CD14-positive monocyte (primary cell): ENCODE results near the gene COMT. TPM values are rescaled to one million over a fixed set of nuclear protein-coding genes. Genes with fewer than 3 reads are reported as not detected.

ENCODE experiments used
- DNase-seq, 3 donors: peaks; one replicate each; pipeline ENCODE4 v3.0.0-alpha.2; 2011 to 2022
- H2AFZ ChIP-seq: 2 replicates; pipeline ENCODE4 v1.6.0; 2012; ENCODE audit warnings: mild to moderate bottlenecking, low read depth, low read length, inconsistent platforms; ENCODE audit not compliant: insufficient read depth, poor library complexity, severe bottlenecking
- H3K27ac ChIP-seq, 2 donors: 1 replicate in 1 of 2; 2 replicates in 1 of 2; pipeline ENCODE4 v1.5.1; 2012 to 2013; ENCODE audit warnings: low read length in 2 of 2, control low read depth in 1 of 2, inconsistent platforms in 1 of 2, low read depth in 1 of 2, mild to moderate bottlenecking in 1 of 2
- H3K27me3 ChIP-seq, 2 donors: one replicate each; pipeline versions ENCODE4 v1.6.0 to v1.6.1; 2011 to 2013; ENCODE audit warnings: low read length in 2 of 2; ENCODE audit not compliant: control insufficient read depth in 2 of 2, insufficient read depth in 2 of 2
- H3K36me3 ChIP-seq, 2 donors: replicated peaks in 1 of 2; 1 replicate in 1 of 2; 2 replicates in 1 of 2; pipeline versions ENCODE4 v1.5.1 to v1.6.1; 2012 to 2013; ENCODE audit warnings: low read length in 2 of 2, control low read depth in 1 of 2, inconsistent platforms in 1 of 2, mild to moderate bottlenecking in 1 of 2; ENCODE audit not compliant: insufficient read depth in 2 of 2, control insufficient read depth in 1 of 2
- H3K4me1 ChIP-seq, 2 donors: 1 replicate in 1 of 2; 2 replicates in 1 of 2; pipeline versions ENCODE4 v1.5.1 to v1.6.1; 2012 to 2013; ENCODE audit warnings: low read length in 2 of 2, control low read depth in 1 of 2, inconsistent platforms in 1 of 2, mild to moderate bottlenecking in 1 of 2, moderate library complexity in 1 of 2; ENCODE audit not compliant: insufficient read depth in 2 of 2, control insufficient read depth in 1 of 2
- H3K4me2 ChIP-seq: replicated peaks from 2 replicates; pipeline ENCODE3; 2012; ENCODE audit warnings: low read length, moderate library complexity, mild to moderate bottlenecking; ENCODE audit not compliant: poor library complexity, severe bottlenecking; ENCODE audit errors: extremely low read depth
- H3K4me3 ChIP-seq, 3 experiments: fragments of 200-600 bp in 1 of 3; sonication (generic) in 1 of 3; replicated peaks in 1 of 3; 1 replicate in 2 of 3; 2 replicates in 1 of 3; pipeline ENCODE4 v1.5.1; 2011 to 2013; ENCODE audit warnings: low read length in 3 of 3, mild to moderate bottlenecking in 3 of 3, control low read depth in 2 of 3, low read depth in 2 of 3, inconsistent platforms in 1 of 3, moderate library complexity in 1 of 3
- H3K79me2 ChIP-seq: 2 replicates; pipeline ENCODE4 v1.6.0; 2012; ENCODE audit warnings: mild to moderate bottlenecking, control low read depth, inconsistent platforms, low read length, moderate library complexity; ENCODE audit not compliant: insufficient read depth
- H3K9ac ChIP-seq: 2 replicates; pipeline ENCODE4 v1.6.0; 2017; ENCODE audit warnings: low read length, mild to moderate bottlenecking; ENCODE audit not compliant: insufficient read depth, poor library complexity, severe bottlenecking
- H3K9me3 ChIP-seq, 2 donors: replicated peaks in 1 of 2; 1 replicate in 1 of 2; 2 replicates in 1 of 2; pipeline versions ENCODE4 v1.5.1 to v1.6.1; 2012 to 2013; ENCODE audit warnings: low read length in 2 of 2, control low read depth in 1 of 2; ENCODE audit not compliant: control insufficient read depth in 1 of 2, insufficient read depth in 1 of 2
- H4K20me1 ChIP-seq: 2 replicates; pipeline ENCODE4 v1.6.0; 2012; ENCODE audit warnings: mild to moderate bottlenecking, low read length, control low read depth, moderate library complexity; ENCODE audit not compliant: insufficient read depth
- H3K27ac Mint-ChIP-seq, 7 donors: one replicate each; pipeline ENCODE4 v1.8.0; 2020; ENCODE audit warnings: mild to moderate bottlenecking in 7 of 7, mixed read lengths in 7 of 7, moderate library complexity in 6 of 7, inconsistent platforms in 2 of 7
- H3K27me3 Mint-ChIP-seq, 3 donors: one replicate each; pipeline ENCODE4 v1.8.0; 2021 to 2022; ENCODE audit warnings: low read depth in 3 of 3, mild to moderate bottlenecking in 3 of 3, mixed read lengths in 3 of 3, moderate library complexity in 3 of 3, inconsistent platforms in 1 of 3
- H3K36me3 Mint-ChIP-seq, 2 donors: one replicate each; pipeline ENCODE4 v1.8.0; 2020; ENCODE audit warnings: mixed read lengths in 2 of 2, inconsistent platforms in 1 of 2, mild to moderate bottlenecking in 1 of 2
- H3K4me1 Mint-ChIP-seq: one replicate; pipeline ENCODE4 v1.8.0; 2020; ENCODE audit warnings: mild to moderate bottlenecking, mixed read lengths
- H3K4me3 Mint-ChIP-seq, 2 donors: one replicate each; pipeline ENCODE4 v1.8.0; 2020; ENCODE audit warnings: mild to moderate bottlenecking in 2 of 2, mixed read lengths in 2 of 2, moderate library complexity in 1 of 2
- H3K9me3 Mint-ChIP-seq, 7 donors: one replicate each; pipeline ENCODE4 v1.8.0; 2020 to 2022; ENCODE audit warnings: mixed read lengths in 7 of 7, mild to moderate bottlenecking in 6 of 7, moderate library complexity in 6 of 7, inconsistent platforms in 2 of 7
- WGBS: methylation state at CpG from one replicate; pipeline ENCODE4 v1.1.5; 2013; ENCODE audit warnings: missing lambda C conversion rate; ENCODE audit not compliant: insufficient coverage; 5-methylcytosine and 5-hydroxymethylcytosine counted together
- intact Hi-C, 2 donors: fragments of 100-400 bp; cut with micrococcal nuclease; formaldehyde crosslinking; loops; one replicate each; pipeline versions ENCODE4 v1.15.0 to v1.15.1; 2023
- polyA plus RNA-seq, 3 donors: library from polyadenylated mRNA; depleted of rRNA in 1 of 3; unstranded in 2 of 3; stranded (reverse) in 1 of 3; fragments of 300-500 nt in 2 of 3; fragments of >200 nt in 1 of 3; fragmentation: Illumina TruSeq in 2 of 3; gene quantifications; 1 replicate in 2 of 3; 2 replicates in 1 of 3; pipeline ENCODE4 v1.2.3, GENCODE V29; 2012 to 2021
- TF ChIP-seq, protein P1 (sequence below): fragments of 200-600 bp; IDR thresholded peaks from one replicate; pipeline ENCODE4 v1.8.0; 2022; ENCODE audit warnings: antibody characterized with exemption, mild to moderate bottlenecking

COMT gene
- polyA plus RNA-seq, 3 donors: 314 to 400 (median 329) TPM

DNA sequence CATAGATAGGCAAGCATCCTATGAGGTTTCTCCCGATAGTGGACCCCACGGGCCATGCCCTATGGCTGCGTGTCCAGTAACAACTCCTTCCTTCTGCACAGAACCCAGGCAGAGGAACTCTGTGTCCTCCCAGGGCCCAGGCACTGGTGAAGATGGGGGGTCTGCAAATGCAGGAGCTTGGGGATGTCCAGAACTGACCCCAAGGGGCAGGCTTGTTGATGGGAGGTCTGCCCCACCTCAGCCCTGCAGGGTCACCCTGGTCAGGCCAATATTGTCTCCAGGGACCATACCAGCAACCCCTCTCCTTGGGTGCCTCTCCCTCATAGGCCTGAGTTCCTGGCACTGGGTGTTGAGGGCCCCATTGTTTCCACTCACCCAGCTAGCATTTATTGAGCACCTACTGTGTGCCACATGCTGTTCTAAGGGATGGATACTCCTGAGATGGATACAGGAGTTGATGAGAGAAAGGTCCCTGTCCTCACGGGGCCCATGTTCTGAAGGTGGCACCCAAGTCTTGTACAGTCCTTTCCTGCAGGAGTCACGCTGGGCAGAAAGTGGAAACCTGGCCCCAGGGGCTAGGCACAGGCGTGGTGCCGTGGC lies 26.4 kb downstream of the COMT start:
- Histone ChIP-seq H3K4me2 (no peak overlapping the region), H3K79me2 (no peaks in the 10 kb centered on the region), H3K36me3 (peaks cover 49 to 58% of the 10 kb centered on the region in 2 donors), H3K27ac (no peak overlapping the region), H3K9ac (no peak overlapping the region), H3K9me3 (no peaks in the 10 kb centered on the region), H4K20me1 (peaks cover 34% of the 10 kb centered on the region), H3K4me1 (no peaks in the 10 kb centered on the region), H3K27me3 (no peaks in the 10 kb centered on the region), H2AFZ (no peak overlapping the region), H3K4me3 (no peak overlapping the region)
- no peak for DNase-seq
- TF ChIP-seq, protein P1, sequence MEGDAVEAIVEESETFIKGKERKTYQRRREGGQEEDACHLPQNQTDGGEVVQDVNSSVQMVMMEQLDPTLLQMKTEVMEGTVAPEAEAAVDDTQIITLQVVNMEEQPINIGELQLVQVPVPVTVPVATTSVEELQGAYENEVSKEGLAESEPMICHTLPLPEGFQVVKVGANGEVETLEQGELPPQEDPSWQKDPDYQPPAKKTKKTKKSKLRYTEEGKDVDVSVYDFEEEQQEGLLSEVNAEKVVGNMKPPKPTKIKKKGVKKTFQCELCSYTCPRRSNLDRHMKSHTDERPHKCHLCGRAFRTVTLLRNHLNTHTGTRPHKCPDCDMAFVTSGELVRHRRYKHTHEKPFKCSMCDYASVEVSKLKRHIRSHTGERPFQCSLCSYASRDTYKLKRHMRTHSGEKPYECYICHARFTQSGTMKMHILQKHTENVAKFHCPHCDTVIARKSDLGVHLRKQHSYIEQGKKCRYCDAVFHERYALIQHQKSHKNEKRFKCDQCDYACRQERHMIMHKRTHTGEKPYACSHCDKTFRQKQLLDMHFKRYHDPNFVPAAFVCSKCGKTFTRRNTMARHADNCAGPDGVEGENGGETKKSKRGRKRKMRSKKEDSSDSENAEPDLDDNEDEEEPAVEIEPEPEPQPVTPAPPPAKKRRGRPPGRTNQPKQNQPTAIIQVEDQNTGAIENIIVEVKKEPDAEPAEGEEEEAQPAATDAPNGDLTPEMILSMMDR: no peak
- H3K9me3 Mint-ChIP-seq: no peaks in the 10 kb centered on the region
- H3K4me1 Mint-ChIP-seq: peaks cover 8% of the 10 kb centered on the region
- peak overlapping the region in 1 of 7 donors; percentile 1 for H3K27ac Mint-ChIP-seq
- 96% methylated on average over 6 of the region's 7 CpGs for WGBS
- peaks cover 0 to 3% (median 2%) of the 10 kb centered on the region in 3 donors for H3K27me3 Mint-ChIP-seq
- intact Hi-C loops: no loop called here
- H3K36me3 Mint-ChIP-seq: peaks cover 41 to 64% of the 10 kb centered on the region in 2 donors
- no peak overlapping the region for H3K4me3 Mint-ChIP-seq

DNA sequence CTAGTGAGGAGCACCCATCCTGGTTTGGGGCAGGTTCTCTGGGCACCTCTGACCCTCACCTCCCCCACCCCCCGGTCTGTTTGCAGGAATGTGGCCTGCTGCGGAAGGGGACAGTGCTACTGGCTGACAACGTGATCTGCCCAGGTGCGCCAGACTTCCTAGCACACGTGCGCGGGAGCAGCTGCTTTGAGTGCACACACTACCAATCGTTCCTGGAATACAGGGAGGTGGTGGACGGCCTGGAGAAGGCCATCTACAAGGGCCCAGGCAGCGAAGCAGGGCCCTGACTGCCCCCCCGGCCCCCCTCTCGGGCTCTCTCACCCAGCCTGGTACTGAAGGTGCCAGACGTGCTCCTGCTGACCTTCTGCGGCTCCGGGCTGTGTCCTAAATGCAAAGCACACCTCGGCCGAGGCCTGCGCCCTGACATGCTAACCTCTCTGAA lies 26.9 kb downstream of the COMT start:
- no peaks in the 10 kb centered on the region for H3K27me3 ChIP-seq
- no peak overlapping the region for H3K27ac ChIP-seq
- no peak overlapping the region for H2AFZ ChIP-seq
- Mint-ChIP-seq H3K9me3 (no peaks in the 10 kb centered on the region), H3K27ac (peak overlapping the region in 1 of 7 donors; percentile 36), H3K4me1 (peaks cover 8% of the 10 kb centered on the region), H3K36me3 (peaks cover 37 to 59% of the 10 kb centered on the region in 2 donors), H3K27me3 (peaks cover 0 to 3% (median 2%) of the 10 kb centered on the region in 3 donors), H3K4me3 (no peak overlapping the region)
- WGBS: 97% methylated on average over 17 of the region's 18 CpGs
- H3K4me2 ChIP-seq: no peak overlapping the region
- no peak overlapping the region for H3K9ac ChIP-seq
- TF ChIP-seq, protein P1: no peak
- DNase-seq: no peak
- H3K4me3 ChIP-seq: no peak overlapping the region
- intact Hi-C loops: no loop called here
- H4K20me1 ChIP-seq: peaks cover 32% of the 10 kb centered on the region
- no peaks in the 10 kb centered on the region for H3K4me1 ChIP-seq
- H3K9me3 ChIP-seq: no peaks in the 10 kb centered on the region
- no peaks in the 10 kb centered on the region for H3K79me2 ChIP-seq
- peaks cover 43 to 53% of the 10 kb centered on the region in 2 donors for H3K36me3 ChIP-seq
